Measurements from ENCODE around the gene DENND2D.

The DENND2D gene, protein sequence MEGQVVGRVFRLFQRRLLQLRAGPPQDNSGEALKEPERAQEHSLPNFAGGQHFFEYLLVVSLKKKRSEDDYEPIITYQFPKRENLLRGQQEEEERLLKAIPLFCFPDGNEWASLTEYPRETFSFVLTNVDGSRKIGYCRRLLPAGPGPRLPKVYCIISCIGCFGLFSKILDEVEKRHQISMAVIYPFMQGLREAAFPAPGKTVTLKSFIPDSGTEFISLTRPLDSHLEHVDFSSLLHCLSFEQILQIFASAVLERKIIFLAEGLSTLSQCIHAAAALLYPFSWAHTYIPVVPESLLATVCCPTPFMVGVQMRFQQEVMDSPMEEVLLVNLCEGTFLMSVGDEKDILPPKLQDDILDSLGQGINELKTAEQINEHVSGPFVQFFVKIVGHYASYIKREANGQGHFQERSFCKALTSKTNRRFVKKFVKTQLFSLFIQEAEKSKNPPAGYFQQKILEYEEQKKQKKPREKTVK

DNA sequence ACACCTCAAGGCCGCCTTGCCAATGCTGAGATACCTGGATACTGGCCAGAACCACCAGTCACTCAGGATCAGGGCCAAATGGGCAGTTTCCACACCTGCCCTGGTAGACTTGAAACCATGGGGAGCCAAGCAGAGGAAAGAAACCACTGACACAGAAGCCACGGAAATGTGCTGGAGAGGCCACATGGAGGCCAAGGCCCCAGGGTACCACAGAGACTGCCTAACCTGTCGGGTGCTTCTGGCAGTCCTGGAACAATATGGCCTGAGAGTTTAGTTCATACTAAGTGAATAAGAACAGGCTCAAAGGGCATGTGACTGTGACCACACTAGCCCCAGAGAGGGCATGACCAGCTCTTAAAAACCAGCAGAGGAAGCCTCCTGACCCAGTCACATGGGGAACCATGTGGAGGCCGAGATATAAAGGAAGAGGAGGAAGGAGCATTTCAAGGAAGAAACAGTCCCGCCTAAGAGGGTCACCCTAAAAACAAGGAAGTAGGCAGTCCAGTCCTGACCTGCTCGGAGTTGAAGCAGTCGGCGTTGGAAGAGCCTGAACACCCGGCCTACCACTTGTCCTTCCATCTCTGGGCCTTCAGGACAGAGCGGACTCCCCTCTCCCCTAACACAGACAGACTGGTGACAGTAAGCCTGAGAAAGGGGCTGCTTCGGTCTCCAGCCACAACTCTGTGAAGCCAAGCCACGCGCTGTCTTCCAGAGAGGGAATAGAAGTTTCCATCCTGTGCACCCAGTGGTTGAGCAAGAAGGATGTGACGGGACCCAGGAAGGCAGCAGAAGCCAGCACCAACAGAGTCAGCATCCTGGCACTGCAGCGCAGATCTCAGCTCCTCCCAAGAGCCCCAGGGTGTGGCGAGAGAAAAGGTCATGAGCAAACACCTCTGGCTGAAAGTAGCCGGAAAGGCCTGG, at the start of gene DENND2D:
Gene DENND2D, minus strand, starts transcription at position 766 of the 921 bp plus-strand sequence. Its CDS starts 187 bp downstream, at position 579.
- peak; percentile 94 to 98 for DNase-seq

DNA sequence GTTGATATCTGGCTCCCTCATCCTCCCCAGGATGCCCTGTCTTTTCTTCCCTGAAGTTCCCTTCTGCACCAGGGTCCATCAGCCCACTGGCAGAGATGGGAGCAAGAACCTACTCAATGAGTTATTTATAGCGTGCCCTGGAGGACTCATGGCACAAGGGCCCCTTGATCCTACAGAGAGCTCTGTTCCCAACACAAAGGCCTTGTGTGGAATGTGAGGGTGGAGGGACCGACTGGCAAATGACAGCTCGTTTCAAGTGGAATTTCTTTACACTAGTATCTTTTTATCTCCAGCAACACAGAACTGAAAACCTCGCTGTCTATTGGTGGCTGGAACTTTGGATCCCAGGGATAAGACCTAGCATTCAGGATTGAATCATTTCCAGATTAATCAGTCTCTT, 49.5 kb upstream of the DENND2D start:
- no peak for DNase-seq

DNA sequence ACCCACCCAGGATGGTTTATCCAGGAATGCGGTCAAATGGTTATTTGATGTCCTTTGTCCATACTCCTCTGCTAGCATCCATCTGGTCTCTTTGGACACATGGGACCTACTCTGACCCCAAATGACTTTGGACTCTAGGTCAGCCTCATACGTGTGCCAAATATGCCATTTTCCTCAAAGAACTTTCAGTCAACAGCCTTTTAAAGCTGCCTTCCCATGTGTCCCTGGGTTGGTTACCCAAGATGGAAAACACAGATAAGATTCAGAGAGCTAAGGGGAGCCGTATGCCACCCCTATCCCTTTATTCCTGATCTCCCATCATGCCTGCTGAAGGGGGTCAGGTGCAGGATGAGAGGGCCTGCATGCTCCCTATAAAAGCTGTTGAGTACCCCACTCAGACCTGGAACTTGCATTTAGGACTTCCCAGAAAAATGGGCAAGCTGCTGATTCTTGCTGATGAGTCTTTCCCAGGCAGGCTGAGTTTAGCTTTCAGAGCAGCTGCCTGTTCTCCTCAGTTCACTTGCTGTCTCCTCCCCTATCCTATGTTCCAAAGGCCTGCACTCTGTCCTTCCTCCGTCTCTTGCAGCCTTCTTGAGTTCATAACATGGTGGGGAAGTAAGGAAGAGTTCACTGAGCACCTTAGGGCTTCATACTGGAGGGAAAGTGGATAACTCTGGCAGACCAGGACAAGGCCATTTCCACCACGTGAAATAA, 46.8 kb upstream of the DENND2D start:
- no peak for DNase-seq

DNA sequence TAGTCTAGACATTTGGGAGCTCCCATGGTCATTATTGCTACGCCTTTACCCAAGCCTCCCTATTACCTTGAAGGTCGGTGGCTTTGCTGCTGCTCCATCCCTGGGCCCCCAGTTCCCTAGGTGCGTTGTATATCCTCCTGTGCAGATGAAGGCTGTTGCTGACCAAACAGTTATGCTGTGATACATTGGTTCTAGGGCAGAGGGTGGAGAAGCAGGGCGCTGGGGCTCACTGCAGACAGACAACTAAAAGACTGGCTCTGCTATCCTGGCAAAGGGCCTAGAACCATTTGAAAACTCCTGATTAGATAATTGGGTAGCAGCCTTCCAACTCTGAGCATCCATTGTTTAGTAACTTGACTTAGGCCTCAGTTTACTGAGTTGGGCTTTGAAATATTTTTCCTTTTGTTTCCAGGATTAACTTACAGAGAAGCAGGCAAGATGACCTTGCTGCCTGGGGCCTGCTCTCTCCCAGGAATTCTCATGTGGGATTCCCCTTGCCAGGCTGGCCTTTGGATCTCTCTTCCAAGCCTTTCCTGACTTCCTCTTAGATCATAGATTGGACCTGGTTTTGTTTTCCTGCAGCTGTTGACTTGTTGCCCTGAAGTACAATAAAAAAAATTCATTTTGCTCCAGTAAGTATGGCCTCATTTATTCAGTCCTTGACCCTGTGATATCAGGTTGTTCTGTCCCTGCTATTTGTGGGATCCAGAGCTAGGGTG, 42.5 kb upstream of the DENND2D start:
- no peak for DNase-seq

DNA sequence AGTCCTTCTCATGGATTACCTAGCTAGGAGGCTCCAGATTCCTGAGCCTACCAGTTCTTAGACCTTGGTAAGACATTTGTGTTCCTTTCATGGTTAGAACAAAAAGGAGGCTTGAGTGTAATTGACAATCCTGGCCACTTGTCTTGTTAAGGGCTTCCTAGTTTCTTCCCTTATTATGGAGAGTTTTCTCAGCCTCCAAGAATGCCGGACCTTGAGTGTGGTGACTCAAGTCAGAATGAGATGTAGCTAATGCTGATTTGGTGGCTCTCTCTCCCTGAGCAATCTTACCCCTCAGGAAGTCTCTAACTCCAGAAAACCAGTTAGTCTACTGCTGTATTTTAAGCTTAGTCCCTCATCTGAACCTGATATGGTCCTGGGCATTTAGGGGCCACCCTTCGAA, 41.4 kb upstream of the DENND2D start:
- no peak for DNase-seq

DNA sequence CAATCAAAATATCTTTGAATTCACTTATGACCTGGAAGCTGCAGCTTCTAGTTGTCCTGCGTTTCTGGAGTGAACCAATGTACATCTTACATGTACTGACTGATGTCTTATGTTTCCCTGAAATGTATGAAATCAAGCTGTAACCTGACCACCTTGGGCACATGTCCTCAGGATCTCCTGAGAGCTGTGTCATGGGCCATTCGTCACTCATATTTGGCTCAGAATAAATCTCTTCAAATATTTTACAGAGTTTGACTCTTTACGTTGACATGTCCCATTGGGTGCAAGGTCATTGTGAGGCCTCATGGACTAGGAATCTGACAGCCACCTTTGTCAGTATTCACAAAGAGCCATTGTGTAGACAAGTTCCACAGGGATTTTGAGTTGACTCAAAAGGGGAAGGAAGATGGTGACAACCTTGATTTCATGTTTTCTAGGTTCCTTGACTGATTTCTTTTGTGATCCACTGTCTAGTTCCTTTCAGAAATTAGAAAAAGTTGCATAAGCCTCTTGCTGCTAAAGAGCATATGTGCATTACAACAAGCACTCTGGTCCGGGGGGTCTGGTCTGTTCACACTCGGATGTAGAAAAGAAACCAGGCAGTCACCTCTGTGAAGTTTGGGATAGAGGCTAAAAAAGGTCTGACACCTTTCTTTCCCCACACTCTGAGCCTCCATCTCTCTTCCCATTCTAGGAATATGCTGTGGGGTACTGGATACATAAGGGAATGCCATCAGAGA, 37.8 kb upstream of the DENND2D start:
- DNase-seq, result no peak

DNA sequence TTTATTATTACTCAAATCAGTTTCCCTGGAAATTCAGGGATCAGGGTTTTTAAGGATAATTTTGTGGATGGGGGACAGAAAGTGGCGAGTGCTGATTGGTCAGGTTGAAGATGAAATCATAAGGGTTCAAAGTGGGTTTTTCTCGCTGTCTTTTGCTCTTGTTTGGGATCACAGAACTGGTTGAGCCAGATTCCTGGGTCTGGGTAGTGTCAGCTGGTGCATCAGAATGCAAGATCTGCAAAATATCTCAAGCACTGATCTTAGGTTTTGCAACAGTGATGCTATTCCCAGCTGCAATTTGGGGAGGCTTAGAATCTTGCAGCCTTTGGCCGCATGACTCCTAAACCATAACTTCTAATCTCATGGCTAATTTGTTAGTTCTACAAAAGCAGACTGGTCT, 36.4 kb upstream of the DENND2D start:
- no peak for DNase-seq

DNA sequence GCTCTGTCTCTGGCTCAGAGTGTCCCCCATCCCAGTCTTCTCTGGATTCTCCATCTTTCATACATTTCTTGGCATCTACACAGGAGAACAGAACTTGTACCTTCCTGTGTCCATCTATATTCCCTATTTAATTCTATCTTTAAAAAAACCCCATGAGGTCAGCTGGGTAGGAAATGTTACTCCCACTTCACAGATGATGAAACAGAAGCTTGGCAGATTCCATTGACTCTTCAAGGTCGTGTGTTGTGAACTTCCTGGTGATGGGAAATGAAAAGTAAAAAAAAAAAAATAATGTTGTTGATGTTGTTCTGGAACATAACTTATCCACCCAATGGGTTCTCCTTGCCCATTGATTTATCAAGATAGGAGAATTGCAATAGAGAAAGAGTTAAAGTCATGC, 35.9 kb upstream of the DENND2D start:
- peak in 1 of 2 donors; percentile 51 for DNase-seq

DNA sequence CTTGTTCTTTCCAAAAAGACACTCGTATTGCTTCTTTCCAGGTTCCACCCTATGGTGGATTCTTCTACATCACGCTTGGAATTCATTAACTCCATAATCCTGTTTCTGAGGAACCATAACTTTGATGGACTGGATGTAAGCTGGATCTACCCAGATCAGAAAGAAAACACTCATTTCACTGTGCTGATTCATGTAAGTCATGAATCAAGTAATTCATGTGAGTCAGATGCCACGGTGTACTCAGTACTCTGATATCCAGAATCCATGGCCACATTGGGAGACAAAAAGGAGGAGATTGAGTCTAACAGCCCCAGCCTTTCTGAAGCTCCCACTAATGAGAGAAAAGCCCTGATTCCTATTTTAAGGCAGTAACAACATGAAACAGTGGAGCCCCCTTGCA, 34.4 kb upstream of the DENND2D start:
- no peak for DNase-seq

DNA sequence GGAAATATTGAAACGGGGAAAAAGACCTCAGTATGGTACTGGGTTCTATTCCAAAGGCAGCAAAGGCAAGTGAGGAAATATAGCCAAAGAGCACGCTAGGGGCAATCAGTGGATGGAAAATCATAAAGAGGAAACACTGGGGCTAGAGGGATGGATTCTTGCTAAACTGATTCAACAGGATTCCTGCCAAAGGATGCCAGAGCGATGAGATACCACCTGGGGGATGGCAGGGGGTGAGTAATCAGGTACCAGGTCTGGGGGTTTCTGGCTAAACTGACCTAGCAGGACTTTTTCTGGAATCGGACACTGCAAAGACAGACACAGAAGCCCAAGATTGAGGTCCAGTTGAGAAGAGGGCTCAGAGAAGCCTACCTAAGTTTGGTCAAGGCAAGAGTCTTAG, 33.8 kb upstream of the DENND2D start:
- no peak for DNase-seq

DNA sequence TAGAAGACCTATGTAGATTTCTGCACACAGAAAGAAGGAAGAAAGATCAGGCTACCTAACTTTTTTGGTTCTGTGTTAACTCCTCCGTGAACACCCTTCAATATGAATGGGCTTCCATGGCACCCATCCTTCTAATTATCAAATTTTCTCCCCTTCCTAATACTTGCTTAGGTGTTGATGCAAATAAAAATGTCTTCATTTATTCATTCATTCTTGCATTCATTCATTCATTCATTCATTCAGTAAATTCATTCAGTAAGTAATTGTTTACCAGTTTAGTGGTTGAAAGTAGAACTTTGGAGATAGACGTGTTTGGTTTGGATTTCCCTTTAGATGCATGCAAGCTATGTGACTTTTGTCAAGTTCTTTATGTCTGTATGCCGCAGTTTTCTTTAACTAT, 31.7 kb upstream of the DENND2D start:
- DNase-seq, result no peak

DNA sequence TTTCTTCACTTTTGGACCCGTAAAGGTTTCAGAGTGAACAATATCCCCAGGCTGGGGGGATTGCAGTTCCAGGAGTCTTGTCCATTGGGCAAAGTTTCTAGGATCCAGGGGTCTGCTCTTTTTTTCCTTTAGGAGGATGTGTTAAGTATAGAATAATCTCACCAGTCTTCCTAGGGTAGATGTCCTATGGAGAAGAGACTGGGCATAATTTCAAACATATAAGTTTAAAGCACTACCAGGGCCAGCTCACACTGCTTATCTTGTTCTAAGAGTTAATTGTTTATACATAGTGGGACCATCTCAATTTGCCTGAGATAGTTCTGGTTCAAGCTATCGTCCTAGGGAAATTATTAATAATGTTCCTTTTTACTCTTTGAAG, 28.3 kb upstream of the DENND2D start:
- DNase-seq, result no peak

DNA sequence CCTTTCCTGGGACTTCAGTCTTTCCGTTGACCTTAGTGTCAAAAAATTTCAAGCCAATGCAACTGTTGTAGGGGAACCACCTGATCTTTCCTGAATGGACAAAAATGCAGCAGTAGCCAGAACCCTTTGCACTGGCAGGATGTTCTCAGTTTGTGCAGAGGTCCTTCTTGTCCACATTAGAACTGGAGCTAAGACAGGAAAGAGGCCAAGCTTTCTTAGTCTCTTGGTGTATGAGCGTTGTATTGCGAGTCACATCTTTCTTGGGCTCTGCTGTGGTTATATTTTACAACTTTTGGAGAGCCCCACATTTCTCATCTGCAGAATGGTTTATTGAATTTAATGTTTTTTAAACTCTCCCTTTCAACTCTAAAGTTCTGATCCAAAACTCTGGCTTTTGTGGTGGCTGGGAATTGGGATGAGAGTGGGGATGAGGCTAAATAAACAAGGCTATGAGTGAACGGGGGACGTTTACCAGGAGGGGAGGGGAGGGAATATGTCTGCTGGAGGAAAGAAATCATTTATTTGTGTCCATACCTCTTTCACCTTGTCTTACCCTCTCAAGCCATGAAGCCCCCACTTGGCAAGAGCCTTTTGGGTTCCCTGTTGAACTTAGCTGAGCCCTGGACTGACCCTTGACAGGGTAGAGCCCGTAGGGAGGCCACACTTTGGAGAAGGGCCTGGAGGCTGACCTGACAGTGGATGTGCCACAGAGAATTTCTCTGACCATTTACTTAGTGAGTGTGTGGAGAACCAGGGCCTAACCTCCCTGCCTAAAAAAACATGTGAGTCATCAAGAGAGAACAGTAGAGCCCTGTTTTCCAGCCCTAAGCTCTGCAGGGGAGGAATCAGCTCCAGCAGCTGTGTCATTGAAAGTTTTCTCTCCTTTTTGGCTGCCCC, 27.7 kb upstream of the DENND2D start:
- DNase-seq, result peak in 1 of 2 donors; percentile 56

DNA sequence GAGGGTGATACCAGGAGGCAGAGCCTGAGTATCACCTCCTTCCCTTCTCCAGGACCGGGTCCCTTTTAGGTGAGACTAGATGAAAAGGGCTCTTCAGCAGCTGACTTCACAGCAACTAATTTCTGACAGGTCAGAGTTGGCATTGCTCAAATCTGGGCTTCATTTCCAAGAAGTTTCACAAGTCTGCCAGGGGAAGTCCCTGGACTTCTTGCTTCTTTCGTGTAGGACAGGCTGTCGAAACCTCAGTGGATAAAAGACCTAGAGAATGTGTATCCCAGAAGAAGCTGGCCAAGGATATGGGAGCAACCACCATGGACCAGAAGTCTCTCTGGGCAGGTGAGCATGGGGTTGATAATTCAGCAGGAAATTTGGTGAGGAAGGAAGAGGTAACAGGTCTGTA, 27.0 kb upstream of the DENND2D start, which contains the start of gene CHI3L2:
Gene CHI3L2, plus strand, starts transcription at position 280 of the 400 bp plus-strand sequence. Its CDS starts 17 bp downstream, at position 297.
- peak; percentile 70 to 81 for DNase-seq

DNA sequence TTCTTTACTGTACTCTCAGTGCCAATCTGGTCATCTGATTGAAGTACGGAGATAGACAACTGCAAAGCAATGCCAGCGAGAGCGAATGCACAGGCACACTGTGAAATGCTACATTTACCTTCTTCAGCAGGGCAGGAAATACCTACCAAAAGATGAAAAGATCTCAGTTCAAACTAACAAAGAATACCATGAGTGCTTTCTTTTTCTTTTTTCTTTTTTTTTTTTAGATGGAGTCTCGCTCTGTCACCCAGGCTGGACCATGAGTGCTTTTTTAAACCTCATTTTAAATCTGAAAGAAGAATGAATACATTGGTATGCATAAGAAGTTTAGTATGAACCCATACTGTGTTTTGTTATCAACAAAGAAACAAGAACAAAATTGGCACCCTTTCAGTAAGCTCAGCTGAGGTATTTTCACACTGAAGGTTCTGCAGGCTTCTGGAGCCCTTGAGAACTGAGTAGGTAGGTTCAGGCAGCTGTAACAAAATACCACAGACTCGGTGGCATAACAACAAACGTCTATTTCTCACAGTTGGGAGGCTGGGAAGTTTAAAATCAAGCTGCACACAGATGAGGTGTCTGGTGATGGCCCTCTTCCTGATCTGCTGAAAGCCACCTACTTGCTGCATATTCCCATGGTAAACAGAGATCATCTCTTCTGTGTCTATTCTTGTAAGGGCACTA, 25.4 kb upstream of the DENND2D start:
- DNase-seq, result no peak

DNA sequence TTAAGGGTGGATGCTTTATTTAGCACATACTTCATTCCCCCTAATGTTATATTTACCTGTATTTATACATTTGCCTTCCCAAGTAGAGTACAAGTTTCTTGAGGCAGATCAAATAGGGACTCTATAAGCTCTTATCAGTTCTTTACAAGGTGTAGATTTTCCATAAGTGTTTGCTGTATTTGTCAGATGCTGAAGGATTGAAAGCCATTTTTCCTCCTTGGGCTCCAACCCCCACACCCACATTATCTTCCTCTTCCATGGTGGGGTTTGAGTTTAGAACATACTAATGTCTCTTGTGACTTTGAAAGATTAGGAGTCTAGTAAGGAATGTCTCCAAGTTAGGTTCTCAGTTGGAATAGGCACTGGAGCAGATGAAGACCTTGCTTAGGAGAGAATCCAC, 24.6 kb upstream of the DENND2D start:
- DNase-seq, result no peak

DNA sequence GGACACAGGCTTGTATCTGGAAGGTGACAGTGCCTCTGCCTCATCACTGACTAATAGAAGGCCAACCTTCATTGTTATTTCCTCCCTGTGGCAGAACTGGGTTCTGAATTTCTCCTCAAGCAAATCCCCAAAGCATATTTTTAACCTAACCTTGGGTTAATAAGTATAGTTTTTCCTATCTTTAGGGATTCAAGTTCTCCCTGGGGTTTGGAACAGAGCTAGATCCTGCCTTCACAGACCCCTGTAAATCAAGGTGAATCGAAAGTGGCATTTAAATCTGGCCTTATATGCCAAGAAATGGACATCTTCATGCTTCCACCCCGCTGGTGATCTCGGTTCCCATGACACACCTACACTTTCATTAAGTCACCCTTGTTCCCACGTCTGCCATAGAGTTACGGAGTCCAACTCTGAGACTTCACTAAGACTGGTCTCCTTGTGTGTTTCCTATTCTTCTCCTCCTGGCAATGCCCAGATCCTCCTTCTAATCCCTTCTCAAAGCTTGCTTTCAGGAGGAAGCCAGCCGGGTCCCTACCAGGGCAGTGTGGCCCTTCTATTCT, 22.8 kb upstream of the DENND2D start:
- DNase-seq, result peak in 1 of 2 donors; percentile 72

DNA sequence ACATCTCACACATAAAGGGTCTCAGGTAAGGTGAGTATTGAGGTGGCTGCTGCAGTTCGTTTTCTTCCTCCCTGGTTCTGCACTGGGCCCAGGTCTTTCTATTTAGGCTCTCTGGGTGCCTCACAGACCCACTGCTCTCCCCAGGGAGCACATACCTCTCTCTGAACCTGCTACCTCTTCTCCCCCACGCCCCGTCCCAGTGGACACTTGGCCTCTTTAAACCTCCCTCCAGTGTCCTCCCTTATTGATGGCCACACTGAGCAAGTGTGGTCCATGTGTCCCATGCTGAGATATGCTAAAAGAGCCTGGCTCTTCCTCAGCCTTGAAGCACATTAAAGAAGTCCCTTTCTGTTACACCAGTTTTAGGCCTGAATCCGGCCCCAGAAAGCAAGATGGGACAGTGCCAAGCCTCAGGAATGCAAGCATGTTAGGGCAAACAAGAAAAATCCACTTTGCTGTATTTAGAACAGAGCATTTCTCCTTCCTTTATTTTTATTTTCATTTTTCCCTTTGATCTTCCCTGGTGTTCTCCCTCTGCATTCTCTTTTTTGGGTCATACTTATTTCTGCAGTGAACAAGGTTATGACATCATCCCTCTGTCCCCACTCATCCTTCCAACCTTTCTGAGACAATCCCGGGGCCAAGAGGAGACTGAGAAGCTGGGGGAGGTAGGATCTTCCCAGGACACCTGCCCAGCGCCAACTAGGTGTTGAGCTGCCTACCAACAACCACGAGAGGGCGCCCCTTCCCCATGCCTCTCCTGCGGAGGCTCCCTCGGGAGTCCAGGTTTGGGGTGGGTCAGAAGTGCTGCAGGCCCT, 22.1 kb upstream of the DENND2D start:
- peak; percentile 42 to 75 for DNase-seq

Data from inflammatory macrophage treated with lipopolysaccharide for 1 hour (primary cell).